HT-29 (cell line): ENCODE data around the gene THAP9. TPM values are rescaled to one million over a fixed set of nuclear protein-coding genes. Genes with fewer than 3 reads are reported as not detected.
"Not testable (repeated sequence)": the region's sequence is repeated elsewhere in the genome, so short reads cannot be mapped to it uniquely, and the experiment has no call there.

Experiments
- DNase-seq: peaks from one replicate; pipeline ENCODE4 v3.0.0-alpha.2; 2015; ENCODE audit warnings: low spot score
- total RNA-seq: library from RNA; depleted of rRNA; stranded (reverse); fragments of >200 nt; shearing (Covaris generic); gene quantifications from 2 replicates; pipeline ENCODE4 v1.2.3, GENCODE V29; 2014; rRNA removed

The THAP9 gene
- 3.3 and 3.4 TPM in 2 replicates for total RNA-seq

- DNase-seq = peak; percentile 99
Measured at GRCh38 chr4:82900411-82901182, at the start of gene THAP9. TSS of gene THAP9 (plus strand) at chr4:82900735. CDS start at chr4:82900803, 68 bp downstream.

GRCh38 chr4:82851318-82851717 is 49.2 kb upstream of the THAP9 start:
- DNase-seq = no peak

DNA sequence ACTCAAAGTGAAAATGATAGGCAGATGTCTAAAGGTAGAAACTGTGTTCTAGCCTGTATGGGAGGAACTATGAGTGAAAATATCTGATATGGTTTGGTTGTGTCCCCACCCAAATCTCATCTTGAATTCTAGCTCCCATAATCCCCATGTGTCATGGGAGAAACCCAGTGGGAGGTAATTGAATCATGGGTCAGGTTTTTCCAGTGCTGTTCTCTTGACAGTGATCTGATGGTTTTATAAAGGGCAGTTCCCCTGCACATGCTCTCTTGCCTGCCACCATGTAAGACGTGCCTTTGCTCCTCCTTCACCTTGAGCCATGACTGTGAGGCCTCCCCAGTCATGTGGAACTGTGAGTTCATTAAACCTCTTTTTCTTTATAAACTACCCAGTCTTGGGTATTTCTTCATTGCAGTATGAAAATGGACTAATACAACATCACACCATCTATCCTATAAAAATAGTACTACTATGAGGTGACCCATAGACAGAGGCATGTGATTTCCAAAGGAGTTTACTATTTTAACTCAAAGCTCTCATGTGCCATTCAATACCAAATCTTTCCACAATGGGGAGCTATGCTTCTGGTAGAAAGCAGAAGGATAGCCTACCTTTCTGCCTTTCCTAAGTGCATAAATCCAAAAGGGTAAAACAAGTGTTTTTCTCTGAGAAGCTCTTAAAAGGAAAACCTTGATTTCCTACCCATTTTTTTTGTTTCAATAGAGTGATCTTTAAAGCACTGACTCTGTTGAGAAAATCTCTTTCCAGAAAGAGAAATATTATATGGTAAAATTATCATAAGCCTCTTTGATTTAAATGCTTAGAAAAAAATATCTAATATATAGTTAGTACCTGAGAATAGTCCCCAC is 48.4 kb upstream of the THAP9 start:
- peak; percentile 66 for DNase-seq

DNA sequence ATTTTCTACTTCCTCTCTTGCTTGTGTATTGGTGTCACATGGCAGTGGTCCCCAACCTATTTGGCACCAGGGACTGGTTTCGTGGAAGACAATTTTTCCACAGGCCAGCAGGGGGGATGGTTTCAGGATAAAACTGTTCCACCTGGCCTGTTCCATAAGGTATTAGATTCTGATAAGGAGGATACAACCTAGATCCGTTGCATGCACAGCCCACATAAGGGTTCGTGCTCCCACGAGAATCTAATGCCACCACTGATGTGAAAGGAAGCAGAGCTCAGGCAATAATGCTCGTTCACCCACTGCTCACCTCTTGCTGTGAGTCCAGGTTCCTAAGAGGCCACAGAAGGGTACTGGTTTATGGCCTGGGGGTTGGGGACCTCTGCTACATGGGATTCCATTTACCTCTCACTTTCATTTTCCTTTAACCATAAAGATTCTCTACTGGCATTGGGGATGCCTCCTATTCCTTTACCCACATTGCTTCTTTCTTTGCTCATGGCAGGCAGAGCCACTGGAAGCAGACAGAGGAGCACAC is 47.7 kb upstream of the THAP9 start:
- peak; percentile 20 for DNase-seq

DNA sequence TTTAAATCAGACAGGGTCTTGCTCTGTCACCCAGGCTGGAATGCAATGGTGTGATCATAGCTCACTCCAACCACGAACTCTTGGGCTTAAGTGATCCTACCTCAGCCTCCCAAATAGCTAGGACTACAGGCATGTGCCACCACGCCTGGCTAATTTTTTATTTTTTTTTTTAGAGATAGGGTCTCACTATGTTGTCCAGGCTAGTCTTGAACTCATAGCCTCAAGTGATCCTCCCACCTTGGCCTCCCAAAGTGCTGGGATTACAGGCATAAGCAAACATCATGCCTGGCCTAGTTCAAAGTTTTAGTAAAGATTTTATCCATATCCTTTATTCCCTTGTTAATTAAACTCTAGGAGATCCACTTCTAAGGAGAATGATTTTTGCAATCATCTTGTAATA is 40.0 kb upstream of the THAP9 start:
- not testable (repeated sequence) for DNase-seq

DNA sequence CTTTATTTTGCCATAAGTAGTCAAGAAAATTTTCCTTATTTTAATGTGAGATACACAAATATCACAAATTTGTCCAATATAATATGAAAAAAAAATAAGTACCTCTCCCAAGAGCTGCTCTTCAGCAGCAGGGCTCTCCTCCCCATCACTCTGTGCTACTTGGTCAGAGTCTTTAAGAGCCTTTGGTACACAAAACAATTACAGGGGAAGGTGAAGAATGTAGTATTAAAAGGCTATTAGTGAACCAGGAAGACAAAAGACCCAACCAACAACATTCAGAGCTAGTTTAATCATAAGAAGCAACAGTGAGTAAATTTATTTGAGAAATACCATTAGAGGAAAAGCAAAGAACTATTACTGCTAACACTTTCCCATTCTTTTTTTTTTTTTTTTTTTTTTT is 39.0 kb upstream of the THAP9 start:
- no peak for DNase-seq

GRCh38 chr4:82864336-82864979 is 36.1 kb upstream of the THAP9 start:
- no peak for DNase-seq

GRCh38 chr4:82865592-82865991 is 34.9 kb upstream of the THAP9 start:
- DNase-seq = peak; percentile 30

DNA sequence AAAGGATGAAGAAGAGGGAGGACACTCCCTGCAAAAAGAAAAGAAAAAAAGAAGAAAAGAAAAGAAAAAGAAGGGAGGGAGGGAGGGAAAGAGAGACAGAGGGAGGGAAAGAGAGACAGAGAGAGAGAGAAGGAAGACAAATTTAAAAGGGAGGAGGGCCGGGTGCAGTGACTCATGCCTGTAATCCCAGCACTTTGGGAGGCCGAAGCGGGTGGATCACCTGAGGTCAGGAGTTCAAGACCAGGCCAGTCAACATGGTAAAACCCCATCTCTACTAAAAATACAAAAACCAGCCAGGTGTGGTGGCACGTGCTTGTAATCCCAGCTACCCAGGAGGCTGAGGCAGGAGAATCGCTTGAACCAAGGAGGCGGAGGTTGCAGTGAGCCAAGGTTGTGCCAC is 34.5 kb upstream of the THAP9 start:
- not testable (repeated sequence) for DNase-seq

- DNase-seq = no peak
Measured at GRCh38 chr4:82866706-82867385, 33.7 kb upstream of the THAP9 start.

DNA sequence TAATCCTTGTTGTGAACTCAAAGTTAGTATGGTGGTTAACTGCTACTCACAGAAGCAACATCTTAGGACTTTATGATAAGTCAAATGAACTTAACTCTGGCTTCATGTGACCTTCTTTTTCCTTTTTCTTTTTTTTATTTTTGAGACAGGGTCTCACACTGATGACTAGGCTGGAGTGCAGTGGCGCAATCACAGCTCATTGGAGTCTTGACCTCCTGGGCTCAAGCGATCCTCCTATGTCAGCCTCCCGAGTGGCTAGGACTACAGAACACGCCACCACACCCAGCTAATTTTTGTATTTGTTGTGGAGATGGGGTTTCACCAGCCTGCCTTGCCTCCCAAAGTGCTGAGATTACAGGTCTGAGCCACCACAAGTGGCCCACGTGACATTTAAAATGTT is 32.0 kb upstream of the THAP9 start:
- no peak for DNase-seq

- no peak for DNase-seq
Measured at GRCh38 chr4:82885410-82885809, 15.1 kb upstream of the THAP9 start.

GRCh38 chr4:82886147-82886942 is 14.2 kb upstream of the THAP9 start:
- no peak for DNase-seq

DNA sequence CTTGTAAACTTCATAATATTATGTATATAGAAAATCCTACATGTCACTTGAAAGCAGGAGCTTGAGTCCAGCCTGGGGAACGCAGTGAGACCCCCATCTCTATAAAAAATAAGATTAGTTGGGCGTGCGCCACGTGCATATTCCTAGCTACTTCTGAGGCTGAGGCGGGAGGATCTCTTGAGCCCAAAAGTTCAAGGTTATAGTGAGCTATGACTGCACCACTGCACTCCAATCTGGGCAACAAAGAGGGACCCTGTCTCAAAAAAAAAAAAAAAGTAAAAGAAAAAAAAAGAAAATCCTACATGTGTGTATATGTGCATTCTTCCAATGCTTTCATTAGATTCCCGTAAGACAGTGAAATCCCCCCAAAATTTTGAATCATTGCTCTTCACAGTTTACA is 11.2 kb upstream of the THAP9 start:
- DNase-seq = no peak

GRCh38 chr4:82890528-82890900 is 10.0 kb upstream of the THAP9 start:
- peak; percentile 79 for DNase-seq

- DNase-seq = peak; percentile 96
Measured at GRCh38 chr4:82890901-82891706, 9.4 kb upstream of the THAP9 start, which contains the start of gene SEC31A. TSS of gene SEC31A (minus strand) at chr4:82891153. CDS start at chr4:82881936, 9,217 bp downstream.

- DNase-seq = peak; percentile 63
Measured at GRCh38 chr4:82891707-82892466, 8.6 kb upstream of the THAP9 start.

DNA sequence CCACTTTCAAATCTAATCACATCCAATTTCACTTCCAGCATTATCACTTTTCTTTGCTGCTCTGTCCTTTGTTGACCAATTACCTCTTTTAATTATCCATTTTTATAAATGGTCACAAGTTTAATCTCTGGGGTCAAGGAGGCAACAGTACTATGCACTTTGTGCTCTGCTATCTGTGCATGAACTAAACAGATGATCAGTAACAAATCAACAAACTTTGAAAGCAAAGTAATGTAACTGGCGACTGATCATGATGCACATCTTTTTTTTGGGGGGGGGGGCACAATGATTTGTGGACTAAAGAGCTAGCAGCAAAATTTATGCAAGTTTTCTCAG is 8.1 kb upstream of the THAP9 start:
- DNase-seq = no peak

GRCh38 chr4:82893942-82894341 is 6.6 kb upstream of the THAP9 start:
- DNase-seq = no peak
